IgD-negative memory B cell (primary cell): ENCODE measurements around the gene FRAS1. TPM values are rescaled to one million over a fixed set of nuclear protein-coding genes. Genes with fewer than 3 reads are reported as not detected.
"Not testable (repeated sequence)": the region's sequence is repeated elsewhere in the genome, so short reads cannot be mapped to it uniquely, and the experiment has no call there.

Experiments used
- H3K27ac Mint-ChIP-seq, 3 donors: one replicate each; pipeline ENCODE4 v1.8.0; 2020 to 2022; ENCODE audit warnings: mild to moderate bottlenecking in 3 of 3, mixed read lengths in 3 of 3, moderate library complexity in 1 of 3
- H3K27me3 Mint-ChIP-seq: one replicate; pipeline ENCODE4 v1.8.0; 2021; ENCODE audit warnings: mixed read lengths
- H3K36me3 Mint-ChIP-seq: one replicate; pipeline ENCODE4 v1.8.0; 2020; ENCODE audit warnings: mild to moderate bottlenecking, mixed read lengths
- H3K4me1 Mint-ChIP-seq, 3 donors: one replicate each; pipeline ENCODE4 v1.8.0; 2020 to 2022; ENCODE audit warnings: mixed read lengths in 3 of 3, mild to moderate bottlenecking in 1 of 3
- H3K4me3 Mint-ChIP-seq, 4 donors: one replicate each; pipeline ENCODE4 v1.8.0; 2020 to 2022; ENCODE audit warnings: mild to moderate bottlenecking in 4 of 4, mixed read lengths in 4 of 4, moderate library complexity in 3 of 4
- H3K9me3 Mint-ChIP-seq, 3 donors: one replicate each; pipeline ENCODE4 v1.8.0; 2020 to 2021; ENCODE audit warnings: mixed read lengths in 3 of 3, mild to moderate bottlenecking in 1 of 3
- polyA plus RNA-seq: library from polyadenylated mRNA; unstranded; fragments of 300-500 nt; fragmentation: Illumina TruSeq; gene quantifications from one replicate; pipeline ENCODE4 v1.2.3, GENCODE V29; 2021

Gene FRAS1
- polyA plus RNA-seq, 1 donor from 2014 or later: not detected

- H3K4me3 Mint-ChIP-seq: no peak overlapping the region
- H3K36me3 Mint-ChIP-seq: no peaks in the 10 kb centered on the region
- H3K27ac Mint-ChIP-seq: no peak overlapping the region
- no peaks in the 10 kb centered on the region for H3K4me1 Mint-ChIP-seq
- H3K9me3 Mint-ChIP-seq: peaks cover 0 to 2% (median 0%) of the 10 kb centered on the region in 3 donors
- H3K27me3 Mint-ChIP-seq: peaks cover 5% of the 10 kb centered on the region
Measured at GRCh38 chr4:78533854-78534253, 476.7 kb downstream of the FRAS1 start.

GRCh38 chr4:78534286-78534955, 477.3 kb downstream of the FRAS1 start:
- Mint-ChIP-seq H3K4me1 (no peaks in the 10 kb centered on the region), H3K4me3 (no peak overlapping the region), H3K9me3 (peaks cover 0 to 2% (median 0%) of the 10 kb centered on the region in 3 donors), H3K27me3 (peaks cover 5% of the 10 kb centered on the region), H3K27ac (no peak overlapping the region), H3K36me3 (no peaks in the 10 kb centered on the region)

- Mint-ChIP-seq H3K4me3 (no peak overlapping the region), H3K27me3 (no peaks in the 10 kb centered on the region), H3K4me1 (peaks cover 0 to 3% (median 0%) of the 10 kb centered on the region in 3 donors), H3K36me3 (no peaks in the 10 kb centered on the region), H3K9me3 (peaks cover 0 to 2% (median 0%) of the 10 kb centered on the region in 3 donors), H3K27ac (no peak overlapping the region)
Measured at GRCh38 chr4:78542373-78542772, 485.2 kb downstream of the FRAS1 start.

GRCh38 chr4:78543424-78544125, 486.5 kb downstream of the FRAS1 start:
- Mint-ChIP-seq H3K36me3 (no peaks in the 10 kb centered on the region), H3K9me3 (no peaks in the 10 kb centered on the region), H3K4me1 (peaks cover 0 to 3% (median 0%) of the 10 kb centered on the region in 3 donors), H3K27me3 (no peaks in the 10 kb centered on the region), H3K27ac (no peak overlapping the region), H3K4me3 (no peak overlapping the region)

GRCh38 chr4:78544678-78545077, 487.6 kb downstream of the FRAS1 start:
- Mint-ChIP-seq H3K36me3 (no peaks in the 10 kb centered on the region), H3K9me3 (no peaks in the 10 kb centered on the region), H3K27me3 (no peaks in the 10 kb centered on the region), H3K27ac (no peak overlapping the region), H3K4me1 (peaks cover 0 to 3% (median 0%) of the 10 kb centered on the region in 3 donors), H3K4me3 (no peak overlapping the region)

GRCh38 chr4:78545275-78546246, 488.4 kb downstream of the FRAS1 start:
- Mint-ChIP-seq H3K36me3 (no peaks in the 10 kb centered on the region), H3K4me1 (peaks cover 0 to 4% (median 2%) of the 10 kb centered on the region in 3 donors), H3K27ac (no peak overlapping the region), H3K4me3 (no peak overlapping the region), H3K27me3 (peaks cover 6% of the 10 kb centered on the region), H3K9me3 (no peaks in the 10 kb centered on the region)

- peaks cover 15% of the 10 kb centered on the region for H3K27me3 Mint-ChIP-seq
- not testable (repeated sequence) for H3K36me3 Mint-ChIP-seq, H3K4me3 Mint-ChIP-seq, H3K27ac Mint-ChIP-seq, H3K9me3 Mint-ChIP-seq
- peaks cover 4 to 13% (median 12%) of the 10 kb centered on the region in 3 donors for H3K4me1 Mint-ChIP-seq
Measured at GRCh38 chr4:78547899-78548298, 490.8 kb downstream of the FRAS1 start.

GRCh38 chr4:78548889-78549288, 491.8 kb downstream of the FRAS1 start:
- H3K9me3 Mint-ChIP-seq, H3K36me3 Mint-ChIP-seq, H3K27ac Mint-ChIP-seq, H3K4me3 Mint-ChIP-seq: not testable (repeated sequence)
- peaks cover 17% of the 10 kb centered on the region for H3K27me3 Mint-ChIP-seq
- peaks cover 4 to 13% (median 12%) of the 10 kb centered on the region in 3 donors for H3K4me1 Mint-ChIP-seq

- no peak within 1 kb of the TSS for H3K27ac Mint-ChIP-seq
- no peaks in the 10 kb centered on the region for H3K9me3 Mint-ChIP-seq
- peaks cover 20% of the 10 kb centered on the region for H3K27me3 Mint-ChIP-seq
- no peaks in the 10 kb centered on the region for H3K36me3 Mint-ChIP-seq
- peak within 1 kb of the TSS; percentile 75 to 92 (median 81) for H3K4me3 Mint-ChIP-seq
- H3K4me1 Mint-ChIP-seq: peaks cover 4 to 13% (median 12%) of the 10 kb centered on the region in 3 donors
Measured at GRCh38 chr4:78551420-78552351, 494.6 kb downstream of the FRAS1 start, which contains the start of gene ANXA3. ANXA3 (plus strand) TSS chr4:78551770; CDS start chr4:78554474, 2,704 bp downstream.

- no peak overlapping the region for H3K27ac Mint-ChIP-seq
- H3K4me1 Mint-ChIP-seq: peaks cover 4 to 13% (median 12%) of the 10 kb centered on the region in 3 donors
- H3K36me3 Mint-ChIP-seq: no peaks in the 10 kb centered on the region
- H3K9me3 Mint-ChIP-seq: no peaks in the 10 kb centered on the region
- H3K27me3 Mint-ChIP-seq: peaks cover 20% of the 10 kb centered on the region
- no peak overlapping the region for H3K4me3 Mint-ChIP-seq
Measured at GRCh38 chr4:78552389-78553042, 495.4 kb downstream of the FRAS1 start.

GRCh38 chr4:78553043-78553396, 495.9 kb downstream of the FRAS1 start:
- H3K27me3 Mint-ChIP-seq: peaks cover 20% of the 10 kb centered on the region
- no peaks in the 10 kb centered on the region for H3K9me3 Mint-ChIP-seq
- peaks cover 4 to 13% (median 12%) of the 10 kb centered on the region in 3 donors for H3K4me1 Mint-ChIP-seq
- no peak overlapping the region for H3K27ac Mint-ChIP-seq
- no peak overlapping the region for H3K4me3 Mint-ChIP-seq
- no peaks in the 10 kb centered on the region for H3K36me3 Mint-ChIP-seq

GRCh38 chr4:78553529-78554060, 496.5 kb downstream of the FRAS1 start:
- Mint-ChIP-seq H3K9me3 (no peaks in the 10 kb centered on the region), H3K4me3 (no peak overlapping the region), H3K27me3 (peaks cover 20% of the 10 kb centered on the region), H3K4me1 (peaks cover 4 to 13% (median 12%) of the 10 kb centered on the region in 3 donors), H3K27ac (no peak overlapping the region), H3K36me3 (no peaks in the 10 kb centered on the region)

- peaks cover 5% of the 10 kb centered on the region for H3K27me3 Mint-ChIP-seq
- no peak overlapping the region for H3K4me3 Mint-ChIP-seq
- H3K36me3 Mint-ChIP-seq: no peaks in the 10 kb centered on the region
- H3K27ac Mint-ChIP-seq: no peak overlapping the region
- H3K4me1 Mint-ChIP-seq: peaks cover 0 to 5% (median 0%) of the 10 kb centered on the region in 3 donors
- no peaks in the 10 kb centered on the region for H3K9me3 Mint-ChIP-seq
Measured at GRCh38 chr4:78556665-78557064, 499.5 kb downstream of the FRAS1 start.
